Activated naive CD4-positive, alpha-beta T cell treated with anti-CD3 and anti-CD28 coated beads for 36 hours (primary cell): Measurements from ENCODE around the gene WDTC1. TPM values are rescaled to one million over a fixed set of nuclear protein-coding genes. Genes with fewer than 3 reads are reported as not detected.

Experiments used
- CTCF ChIA-PET: fragments of 350-600 bp; sonication (Branson Sonifier 250); formaldehyde crosslinking; loops from one replicate; lab custom pipeline; 2021; ENCODE audit warnings: antibody characterized with exemption; lab: Charles Lee
- DNase-seq: peaks from one replicate; pipeline ENCODE4 v3.0.0-alpha.2; 2020
- H3K27ac Mint-ChIP-seq: one replicate; pipeline ENCODE4 v1.8.0; 2021; ENCODE audit warnings: mild to moderate bottlenecking, mixed read lengths
- H3K27me3 Mint-ChIP-seq: one replicate; pipeline ENCODE4 v1.8.0; 2021; ENCODE audit warnings: low read depth, mixed read lengths
- H3K36me3 Mint-ChIP-seq: one replicate; pipeline ENCODE4 v1.8.0; 2021; ENCODE audit warnings: low read depth, mixed read lengths
- H3K4me1 Mint-ChIP-seq: one replicate; pipeline ENCODE4 v1.8.0; 2021; ENCODE audit warnings: low read depth, mixed read lengths
- H3K4me3 Mint-ChIP-seq: one replicate; pipeline ENCODE4 v1.8.0; 2021; ENCODE audit warnings: mild to moderate bottlenecking, moderate library complexity, mixed read lengths
- H3K9me3 Mint-ChIP-seq: one replicate; pipeline ENCODE4 v1.8.0; 2021; ENCODE audit warnings: mixed read lengths
- intact Hi-C: fragments of 100-400 bp; cut with micrococcal nuclease; formaldehyde crosslinking; loops from one replicate; pipeline ENCODE4 v1.15.1; 2023
- total RNA-seq, 2 experiments: library from RNA; stranded (reverse); gene quantifications; one replicate each; pipeline ENCODE4 v1.2.3, GENCODE V29; 2021

The WDTC1 gene
- total RNA-seq, 2 experiments from 2014 or later, result 22.6 to 22.9 TPM

- H3K27ac Mint-ChIP-seq, result no peak overlapping the region
- H3K9me3 Mint-ChIP-seq, result no peaks in the 10 kb centered on the region
- H3K4me1 Mint-ChIP-seq, result no peaks in the 10 kb centered on the region
These were observed 57.7 kb downstream of the WDTC1 start for GRCh38 chr1:27292106-27292505.

GRCh38 chr1:27293915-27294314, 59.5 kb downstream of the WDTC1 start:
- Mint-ChIP-seq H3K4me1 (no peaks in the 10 kb centered on the region), H3K27me3 (no peaks in the 10 kb centered on the region), H3K9me3 (no peaks in the 10 kb centered on the region), H3K36me3 (no peaks in the 10 kb centered on the region), H3K27ac (no peak overlapping the region), H3K4me3 (no peak overlapping the region)
- CTCF ChIA-PET, result interaction anchor here (0.5 to 10.3 kb wide), 11 partner anchors 8 to 657 kb away, joined by 3 to 176 read pairs (median 4); partner anchors contain the start of gene CD164L2
- no peak for DNase-seq
- intact Hi-C loops, result no loop called here

More at GRCh38 chr1:27292106-27292505, 57.7 kb downstream of the WDTC1 start:
- intact Hi-C loops, result no loop called here
- DNase-seq, result no peak
- H3K27me3 Mint-ChIP-seq, result no peaks in the 10 kb centered on the region
- H3K4me3 Mint-ChIP-seq, result no peak overlapping the region
- peaks cover 3% of the 10 kb centered on the region for H3K36me3 Mint-ChIP-seq
- CTCF ChIA-PET, result interaction anchor here (1.0 to 1.2 kb wide), 2 partner anchors 8 to 113 kb away, joined by 3 to 8 read pairs; no protein-coding TSS in a partner anchor

GRCh38 chr1:27296773-27297291, 62.4 kb downstream of the WDTC1 start:
- intact Hi-C loops, result no loop called here
- no peak overlapping the region for H3K27ac Mint-ChIP-seq
- CTCF ChIA-PET, result interaction anchor here (0.6 to 10.3 kb wide), 45 partner anchors 9 to 402 kb away, joined by 3 to 176 read pairs (median 4); partner anchors contain the start of genes CD164L2 and GPR3
- DNase-seq, result peak; percentile 78
- H3K9me3 Mint-ChIP-seq, result no peaks in the 10 kb centered on the region
- H3K4me3 Mint-ChIP-seq, result no peak overlapping the region
- peaks cover 2% of the 10 kb centered on the region for H3K36me3 Mint-ChIP-seq
- H3K27me3 Mint-ChIP-seq, result no peaks in the 10 kb centered on the region
- H3K4me1 Mint-ChIP-seq, result no peaks in the 10 kb centered on the region

- Mint-ChIP-seq H3K27ac (no peak overlapping the region), H3K27me3 (no peaks in the 10 kb centered on the region), H3K36me3 (peaks cover 4% of the 10 kb centered on the region), H3K4me3 (no peak overlapping the region), H3K9me3 (no peaks in the 10 kb centered on the region), H3K4me1 (no peaks in the 10 kb centered on the region)
- intact Hi-C loops, result no loop called here
- CTCF ChIA-PET, result interaction anchor here (0.7 to 10.3 kb wide), 23 partner anchors 10 to 309 kb away, joined by 3 to 176 read pairs (median 6); partner anchors contain the start of genes CD164L2 and GPR3
- DNase-seq, result no peak
These were observed 63.5 kb downstream of the WDTC1 start for GRCh38 chr1:27297903-27298302.

GRCh38 chr1:27298632-27299384, 64.4 kb downstream of the WDTC1 start:
- Mint-ChIP-seq H3K4me3 (no peak overlapping the region), H3K9me3 (no peaks in the 10 kb centered on the region), H3K4me1 (no peaks in the 10 kb centered on the region), H3K27me3 (no peaks in the 10 kb centered on the region), H3K36me3 (peaks cover 5% of the 10 kb centered on the region), H3K27ac (no peak overlapping the region)
- CTCF ChIA-PET, result interaction anchor here (0.6 to 10.3 kb wide), 19 partner anchors 10 to 331 kb away, joined by 3 to 176 read pairs (median 4); partner anchors contain the start of genes CD164L2 and GPR3
- intact Hi-C loops, result no loop called here
- DNase-seq, result no peak

- no peak overlapping the region for H3K4me3 Mint-ChIP-seq
- no peaks in the 10 kb centered on the region for H3K9me3 Mint-ChIP-seq
- no peaks in the 10 kb centered on the region for H3K27me3 Mint-ChIP-seq
- peaks cover 5% of the 10 kb centered on the region for H3K36me3 Mint-ChIP-seq
- CTCF ChIA-PET, result interaction anchor here (0.5 to 10.3 kb wide), 32 partner anchors 7 to 362 kb away, joined by 3 to 176 read pairs (median 4); partner anchors contain the start of genes CD164L2 and GPR3
- H3K4me1 Mint-ChIP-seq, result no peaks in the 10 kb centered on the region
- intact Hi-C loops, result loop anchor here (1.0 to 5.0 kb wide), 2 partner anchors 96 to 252 kb away; no protein-coding TSS in a partner anchor
- DNase-seq, result no peak
- peak overlapping the region; percentile 6 for H3K27ac Mint-ChIP-seq
These were observed 65.2 kb downstream of the WDTC1 start for GRCh38 chr1:27299385-27300271.

- Mint-ChIP-seq H3K4me3 (no peak overlapping the region), H3K27ac (no peak overlapping the region), H3K36me3 (peaks cover 5% of the 10 kb centered on the region)
These were observed 66.1 kb downstream of the WDTC1 start for GRCh38 chr1:27300341-27301051.

GRCh38 chr1:27301052-27301422, 66.6 kb downstream of the WDTC1 start:
- Mint-ChIP-seq H3K4me3 (no peak overlapping the region), H3K36me3 (peaks cover 5% of the 10 kb centered on the region), H3K4me1 (no peaks in the 10 kb centered on the region)

More at GRCh38 chr1:27300341-27301051, 66.1 kb downstream of the WDTC1 start:
- DNase-seq, result peak; percentile 84
- CTCF ChIA-PET, result interaction anchor here (0.5 to 10.3 kb wide), 30 partner anchors 8 to 362 kb away, joined by 3 to 176 read pairs (median 4); partner anchors contain the start of genes CD164L2 and GPR3
- Mint-ChIP-seq H3K9me3 (no peaks in the 10 kb centered on the region), H3K4me1 (no peaks in the 10 kb centered on the region), H3K27me3 (no peaks in the 10 kb centered on the region)
- intact Hi-C loops, result loop anchor here (1.0 to 5.0 kb wide), 4 partner anchors 88 to 306 kb away; no protein-coding TSS in a partner anchor

GRCh38 chr1:27301582-27302199, 67.3 kb downstream of the WDTC1 start:
- no peak overlapping the region for H3K27ac Mint-ChIP-seq
- no peaks in the 10 kb centered on the region for H3K9me3 Mint-ChIP-seq
- no peaks in the 10 kb centered on the region for H3K27me3 Mint-ChIP-seq
- peaks cover 5% of the 10 kb centered on the region for H3K36me3 Mint-ChIP-seq
- DNase-seq, result no peak
- no peaks in the 10 kb centered on the region for H3K4me1 Mint-ChIP-seq
- intact Hi-C loops, result loop anchor here (1.0 to 5.0 kb wide), 3 partner anchors 87 to 305 kb away; no protein-coding TSS in a partner anchor
- CTCF ChIA-PET, result interaction anchor here (0.6 to 10.3 kb wide), 24 partner anchors 15 to 1808 kb away, joined by 3 to 176 read pairs (median 4); partner anchors contain the start of genes CD164L2, GPR3 and IFI6
- H3K4me3 Mint-ChIP-seq, result no peak overlapping the region

More at GRCh38 chr1:27301052-27301422, 66.6 kb downstream of the WDTC1 start:
- intact Hi-C loops, result loop anchor here (1.0 to 5.0 kb wide), 3 partner anchors 87 to 305 kb away; no protein-coding TSS in a partner anchor
- Mint-ChIP-seq H3K27me3 (no peaks in the 10 kb centered on the region), H3K9me3 (no peaks in the 10 kb centered on the region), H3K27ac (no peak overlapping the region)
- DNase-seq, result no peak
- CTCF ChIA-PET, result interaction anchor here (0.6 to 10.3 kb wide), 31 partner anchors 8 to 1807 kb away, joined by 3 to 176 read pairs (median 4); partner anchors contain the start of genes CD164L2, GPR3 and IFI6

GRCh38 chr1:27302612-27303011, 68.2 kb downstream of the WDTC1 start:
- H3K36me3 Mint-ChIP-seq, result peaks cover 5% of the 10 kb centered on the region
- intact Hi-C loops, result loop anchor here (5.0 kb wide), 1 partner anchor 255 kb away; no protein-coding TSS in a partner anchor
- H3K27me3 Mint-ChIP-seq, result no peaks in the 10 kb centered on the region
- no peak overlapping the region for H3K27ac Mint-ChIP-seq
- DNase-seq, result no peak
- CTCF ChIA-PET, result interaction anchor here (0.5 to 10.3 kb wide), 18 partner anchors 14 to 304 kb away, joined by 3 to 176 read pairs (median 4); partner anchors contain the start of genes CD164L2 and GPR3
- no peaks in the 10 kb centered on the region for H3K9me3 Mint-ChIP-seq
- H3K4me3 Mint-ChIP-seq, result no peak overlapping the region
- H3K4me1 Mint-ChIP-seq, result no peaks in the 10 kb centered on the region
